Tibial artery (tissue), 4 donors: ENCODE data around the gene WHRN.

Experiments
- DNase-seq, 2 donors: peaks; one replicate each; pipeline ENCODE4 v3.0.0-alpha.2; 2019
- H3K27ac ChIP-seq, 2 donors: fragments of 200-600 bp; sonication (generic) in 1 of 2; 1 replicate in 1 of 2; 2 replicates in 1 of 2; pipeline ENCODE4 v1.5.1; 2018 to 2019; ENCODE audit warnings: mild to moderate bottlenecking in 1 of 2
- H3K27me3 ChIP-seq, 2 donors: fragments of 200-600 bp; sonication (generic) in 1 of 2; one replicate each; pipeline versions ENCODE4 v1.5.1 to v1.6.0; 2016 to 2019
- H3K36me3 ChIP-seq, 3 donors: fragments of 200-600 bp; sonication (generic) in 2 of 3; one replicate each; pipeline ENCODE4 v1.5.1; 2016 to 2019; ENCODE audit warnings: mild to moderate bottlenecking in 2 of 3
- H3K4me1 ChIP-seq, 4 donors: fragments of 200-600 bp; sonication (generic) in 2 of 4; 1 replicate in 3 of 4; 2 replicates in 1 of 4; pipeline ENCODE4 v1.5.1; 2016 to 2019
- H3K4me3 ChIP-seq, 2 donors: fragments of 200-600 bp; sonication (generic) in 1 of 2; 1 replicate in 1 of 2; 2 replicates in 1 of 2; pipeline ENCODE4 v1.5.1; 2018 to 2019; ENCODE audit warnings: mild to moderate bottlenecking in 2 of 2
- H3K9me3 ChIP-seq, 3 donors: fragments of 200-600 bp; sonication (generic) in 1 of 3; one replicate each; pipeline ENCODE4 v1.5.1; 2016 to 2019
- intact Hi-C: fragments of 100-400 bp; cut with DNase I; formaldehyde crosslinking; loops from one replicate; pipeline ENCODE4 v1.15.0; 2023; ENCODE audit warnings: low total_unique reads
- TF ChIP-seq, protein P1 (sequence below), 2 experiments: fragments of 200-600 bp in 1 of 2; fragments of 450-650 bp in 1 of 2; IDR thresholded peaks; one replicate each; pipeline ENCODE4 v1.5.1; 2017 to 2019; ENCODE audit warnings: antibody characterized with exemption in 2 of 2, mild to moderate bottlenecking in 1 of 2, moderate library complexity in 1 of 2

Gene WHRN

DNA sequence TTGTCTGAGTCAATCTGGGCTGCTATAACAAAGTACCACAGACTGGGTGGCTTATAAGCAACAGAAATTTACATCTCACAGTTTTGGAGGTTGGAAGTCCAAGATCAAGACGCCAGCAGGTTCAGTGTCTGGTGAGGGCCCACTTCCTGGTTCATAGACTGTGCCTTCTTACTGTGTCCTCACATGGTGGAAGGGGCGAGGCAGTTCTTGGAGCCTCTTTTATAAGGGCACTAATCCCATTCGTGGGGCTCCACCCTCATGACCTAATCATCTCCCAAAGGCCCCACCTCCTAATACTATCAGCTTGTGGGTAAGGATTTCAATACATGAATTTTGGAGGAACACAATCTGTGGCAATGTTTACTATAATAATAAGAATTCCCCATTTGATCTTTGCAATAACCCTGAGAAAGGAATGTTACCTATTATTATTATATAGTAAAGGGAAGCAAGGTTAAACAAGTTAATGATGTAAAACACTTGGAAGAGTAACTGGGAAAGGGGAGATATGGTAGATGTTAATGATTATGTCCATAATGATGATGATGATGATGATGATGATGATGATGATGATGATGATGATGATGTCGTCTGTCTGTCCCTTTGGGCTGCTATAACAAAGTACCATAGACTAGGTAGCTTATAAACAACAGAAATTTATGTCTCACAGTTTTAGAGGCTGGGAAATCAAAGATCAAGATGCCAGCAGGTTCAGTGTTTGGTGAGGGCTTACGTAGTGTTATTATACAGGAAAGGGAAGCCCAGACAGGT, 40.8 kb downstream of the WHRN start:
- intact Hi-C loops = no loop called here
- Histone ChIP-seq H3K36me3 (peaks cover 0 to 9% (median 0%) of the 10 kb centered on the region in 3 donors), H3K4me1 (no peaks in the 10 kb centered on the region), H3K27ac (no peak overlapping the region), H3K27me3 (no peaks in the 10 kb centered on the region), H3K4me3 (no peak overlapping the region), H3K9me3 (peaks cover 0 to 4% (median 0%) of the 10 kb centered on the region in 3 donors)
- TF ChIP-seq, protein P1, sequence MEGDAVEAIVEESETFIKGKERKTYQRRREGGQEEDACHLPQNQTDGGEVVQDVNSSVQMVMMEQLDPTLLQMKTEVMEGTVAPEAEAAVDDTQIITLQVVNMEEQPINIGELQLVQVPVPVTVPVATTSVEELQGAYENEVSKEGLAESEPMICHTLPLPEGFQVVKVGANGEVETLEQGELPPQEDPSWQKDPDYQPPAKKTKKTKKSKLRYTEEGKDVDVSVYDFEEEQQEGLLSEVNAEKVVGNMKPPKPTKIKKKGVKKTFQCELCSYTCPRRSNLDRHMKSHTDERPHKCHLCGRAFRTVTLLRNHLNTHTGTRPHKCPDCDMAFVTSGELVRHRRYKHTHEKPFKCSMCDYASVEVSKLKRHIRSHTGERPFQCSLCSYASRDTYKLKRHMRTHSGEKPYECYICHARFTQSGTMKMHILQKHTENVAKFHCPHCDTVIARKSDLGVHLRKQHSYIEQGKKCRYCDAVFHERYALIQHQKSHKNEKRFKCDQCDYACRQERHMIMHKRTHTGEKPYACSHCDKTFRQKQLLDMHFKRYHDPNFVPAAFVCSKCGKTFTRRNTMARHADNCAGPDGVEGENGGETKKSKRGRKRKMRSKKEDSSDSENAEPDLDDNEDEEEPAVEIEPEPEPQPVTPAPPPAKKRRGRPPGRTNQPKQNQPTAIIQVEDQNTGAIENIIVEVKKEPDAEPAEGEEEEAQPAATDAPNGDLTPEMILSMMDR (IDR thresholded peaks at IDR 0.05) = no peak
- no peak for DNase-seq

DNA sequence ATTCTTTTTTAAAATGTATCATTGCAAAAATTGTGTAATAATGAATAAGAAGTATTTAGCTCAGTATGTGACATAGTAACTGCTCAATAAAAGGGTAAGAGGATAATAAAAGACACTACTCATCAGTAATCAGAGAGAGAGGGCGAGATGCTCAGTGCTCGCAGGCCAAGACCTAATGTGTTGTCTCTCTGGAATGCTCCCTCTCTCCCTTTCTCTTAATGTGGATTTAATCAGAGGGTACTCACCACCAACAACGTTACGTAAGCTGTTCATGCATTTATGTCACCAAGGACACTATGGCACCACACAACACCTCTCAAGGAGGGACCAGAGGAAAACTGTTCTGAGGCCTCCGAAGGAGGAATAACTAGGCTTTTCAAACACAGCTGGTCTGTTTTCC, 42.5 kb downstream of the WHRN start:
- TF ChIP-seq, protein P1 (IDR thresholded peaks at IDR 0.05) = no peak
- intact Hi-C loops = no loop called here
- H3K36me3 ChIP-seq = no peaks in the 10 kb centered on the region
- DNase-seq = no peak
- no peaks in the 10 kb centered on the region for H3K27me3 ChIP-seq
- no peaks in the 10 kb centered on the region for H3K4me1 ChIP-seq
- no peak overlapping the region for H3K4me3 ChIP-seq
- H3K9me3 ChIP-seq = no peaks in the 10 kb centered on the region
- no peak overlapping the region for H3K27ac ChIP-seq

DNA sequence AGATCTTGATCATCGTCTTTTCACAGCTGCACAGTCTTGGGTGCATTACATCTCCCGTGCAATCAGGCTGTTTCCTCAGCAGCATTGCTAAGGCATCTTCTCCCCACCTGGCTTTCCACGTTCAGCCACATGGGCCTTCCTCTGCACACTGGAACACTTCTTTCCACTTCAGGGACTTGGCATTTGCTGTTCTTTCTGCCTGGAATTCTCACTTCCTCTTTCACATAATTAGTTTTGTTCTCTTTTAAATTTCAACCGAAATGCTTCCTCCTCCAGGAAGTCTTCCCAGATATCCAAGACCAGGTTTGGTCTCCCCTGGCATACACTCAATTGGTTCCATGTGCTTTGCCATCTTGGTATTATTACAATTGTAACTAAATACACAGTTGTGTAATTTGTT, 43.8 kb downstream of the WHRN start:
- Histone ChIP-seq H3K9me3 (no peaks in the 10 kb centered on the region), H3K27me3 (no peaks in the 10 kb centered on the region), H3K4me3 (no peak overlapping the region), H3K36me3 (no peaks in the 10 kb centered on the region), H3K27ac (no peak overlapping the region), H3K4me1 (no peaks in the 10 kb centered on the region)
- intact Hi-C loops = no loop called here
- no peak for DNase-seq
- TF ChIP-seq, protein P1 (IDR thresholded peaks at IDR 0.05) = no peak

DNA sequence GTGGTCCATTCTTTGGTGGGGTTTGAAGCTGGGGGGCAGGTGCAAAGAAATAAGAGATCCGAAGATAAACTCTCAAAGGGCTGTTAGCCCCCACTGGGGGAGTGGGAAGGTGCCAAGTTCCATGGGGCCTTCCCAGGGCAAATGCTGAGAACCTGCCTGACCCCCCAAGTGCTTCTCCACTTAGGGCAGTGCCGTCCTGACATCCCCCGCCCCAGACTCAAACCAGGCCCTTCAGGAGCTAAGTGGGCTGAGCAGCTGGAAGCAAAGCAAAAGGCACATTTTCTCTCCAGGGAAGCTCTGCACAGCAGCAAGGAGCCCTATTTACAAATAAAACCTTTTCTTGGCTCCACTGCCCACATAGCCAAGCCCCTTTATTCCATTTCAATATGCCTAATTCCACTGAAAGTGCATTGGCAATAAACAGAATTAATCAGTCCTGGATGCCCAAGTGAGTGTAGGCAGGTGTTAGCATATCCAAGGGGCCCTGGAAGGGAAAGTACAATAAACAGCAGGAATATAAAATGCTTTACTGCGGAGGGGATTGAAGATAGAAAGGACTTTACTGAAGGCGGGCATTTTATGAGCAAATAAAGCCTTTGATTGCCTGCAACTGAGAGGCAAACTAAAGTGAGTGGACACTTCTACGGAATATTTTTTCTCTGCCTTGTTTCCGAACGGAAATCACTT, 44.6 kb downstream of the WHRN start:
- TF ChIP-seq, protein P1 (IDR thresholded peaks at IDR 0.05) = no peak
- H3K4me3 ChIP-seq = no peak overlapping the region
- no peaks in the 10 kb centered on the region for H3K9me3 ChIP-seq
- no peak overlapping the region for H3K27ac ChIP-seq
- no peaks in the 10 kb centered on the region for H3K27me3 ChIP-seq
- H3K4me1 ChIP-seq = no peaks in the 10 kb centered on the region
- intact Hi-C loops = no loop called here
- no peak for DNase-seq
- no peaks in the 10 kb centered on the region for H3K36me3 ChIP-seq

DNA sequence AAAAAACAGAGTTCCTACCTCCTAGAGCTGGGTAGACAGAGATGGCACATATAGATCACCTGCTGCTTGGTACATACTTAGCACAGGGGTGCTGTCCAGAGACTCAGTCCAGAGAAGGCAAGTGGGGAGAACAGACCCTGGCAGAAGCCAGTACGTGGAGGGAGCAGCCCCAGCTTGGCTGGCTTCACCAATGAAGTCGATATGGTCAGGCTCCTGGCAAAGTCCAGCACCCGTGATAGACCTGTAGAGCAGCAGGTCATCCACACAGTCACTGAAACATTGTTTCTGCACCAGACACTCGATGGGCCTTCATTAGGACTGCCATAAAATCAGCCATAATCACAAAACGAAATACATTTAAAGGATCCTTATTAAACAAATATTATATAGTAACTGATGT, 45.8 kb downstream of the WHRN start:
- no peak overlapping the region for H3K27ac ChIP-seq
- H3K27me3 ChIP-seq = no peaks in the 10 kb centered on the region
- TF ChIP-seq, protein P1 (IDR thresholded peaks at IDR 0.05) = no peak
- DNase-seq = no peak
- no peaks in the 10 kb centered on the region for H3K9me3 ChIP-seq
- H3K4me1 ChIP-seq = no peaks in the 10 kb centered on the region
- no peaks in the 10 kb centered on the region for H3K36me3 ChIP-seq
- intact Hi-C loops = no loop called here
- H3K4me3 ChIP-seq = no peak overlapping the region
